HEK293 (cell line): ENCODE results near the gene C17orf113.

Source experiments
- CTCF ChIA-PET: fragments of 350-600 bp; formaldehyde crosslinking; extraction: SDS; loops from one replicate; lab custom pipeline; 2021; ENCODE audit warnings: antibody characterized with exemption; lab: Yijun Ruan, JAX
- POLR2A ChIA-PET: fragments of 300-600 bp; formaldehyde crosslinking; extraction: SDS; loops from one replicate; lab custom pipeline; 2020; ENCODE audit warnings: antibody characterized with exemption, inconsistent platforms; lab: Yijun Ruan, JAX
- H3K27ac ChIP-seq: fragments of 200-500 bp; sonication (Bioruptor generic); 2 replicates; pipeline ENCODE4 v1.5.1; 2014; ENCODE audit warnings: low read depth, low read length, control low read depth, inconsistent platforms; ENCODE audit errors: extremely low read depth
- H3K36me3 ChIP-seq, 2 experiments: fragments of 200-500 bp in 1 of 2; sonication (Bioruptor generic) in 1 of 2; 1 replicate in 1 of 2; 2 replicates in 1 of 2; pipeline ENCODE4 v1.5.1; 2014 to 2017; ENCODE audit warnings: inconsistent platforms in 2 of 2, low read length in 2 of 2; ENCODE audit not compliant: control insufficient read depth in 2 of 2, insufficient read depth in 1 of 2
- H3K4me1 ChIP-seq: fragments of 200-500 bp; sonication (Bioruptor generic); 2 replicates; pipeline ENCODE4 v1.5.1; 2014; ENCODE audit warnings: mild to moderate bottlenecking, low read length, inconsistent platforms; ENCODE audit not compliant: control insufficient read depth, insufficient read depth
- H3K4me3 ChIP-seq: 2 replicates; pipeline ENCODE4 v1.5.1; 2011; ENCODE audit warnings: low read depth, mild to moderate bottlenecking, control low read depth, low read length, moderate library complexity
- H3K9me3 ChIP-seq: fragments of 200-500 bp; sonication (Bioruptor generic); 2 replicates; pipeline ENCODE4 v1.5.1; 2014; ENCODE audit warnings: low read depth, low read length, inconsistent platforms; ENCODE audit not compliant: control insufficient read depth, insufficient read depth
- BCL11B ChIP-seq: fragments of 450-650 bp; formaldehyde crosslinking; IDR thresholded peaks from 2 replicates; pipeline ENCODE4 v1.5.1; 2016; ENCODE audit warnings: low read depth, missing biosample characterization, missing genetic modification characterization
- GLIS1 ChIP-seq: fragments of 450-650 bp; formaldehyde crosslinking; IDR thresholded peaks from 2 replicates; pipeline ENCODE4 v1.5.1; 2016; ENCODE audit warnings: missing biosample characterization, missing genetic modification characterization
- GLIS2 ChIP-seq: fragments of 450-650 bp; formaldehyde crosslinking; IDR thresholded peaks from 2 replicates; pipeline ENCODE4 v1.5.1; 2016; ENCODE audit warnings: missing biosample characterization, missing genetic modification characterization
- PRDM1 ChIP-seq: fragments of 450-650 bp; formaldehyde crosslinking; IDR thresholded peaks from 2 replicates; pipeline ENCODE4; 2016; ENCODE audit warnings: missing biosample characterization, missing genetic modification characterization
- SP7 ChIP-seq: fragments of 450-650 bp; formaldehyde crosslinking; IDR thresholded peaks from 2 replicates; pipeline ENCODE4 v1.5.1; 2016; ENCODE audit warnings: missing biosample characterization, missing genetic modification characterization
- WT1 ChIP-seq: fragments of 450-650 bp; formaldehyde crosslinking; IDR thresholded peaks from 2 replicates; pipeline ENCODE4 v1.5.1; 2016; ENCODE audit warnings: missing biosample characterization, missing genetic modification characterization
- ZBTB48 ChIP-seq: fragments of 450-650 bp; formaldehyde crosslinking; IDR thresholded peaks from 2 replicates; pipeline ENCODE4 v1.5.1; 2016; ENCODE audit warnings: missing biosample characterization, missing genetic modification characterization
- ZFHX2 ChIP-seq: fragments of 450-650 bp; formaldehyde crosslinking; conservative IDR thresholded peaks from 2 replicates; pipeline ENCODE4 v1.5.1; 2016; ENCODE audit warnings: missing biosample characterization, missing genetic modification characterization
- ZFP37 ChIP-seq: fragments of 450-650 bp; formaldehyde crosslinking; IDR thresholded peaks from 2 replicates; pipeline ENCODE4 v1.5.1; 2016; ENCODE audit warnings: missing biosample characterization, missing genetic modification characterization
- ZIC2 ChIP-seq: fragments of 450-650 bp; formaldehyde crosslinking; IDR thresholded peaks from 2 replicates; pipeline ENCODE4 v1.5.1; 2016; ENCODE audit warnings: missing biosample characterization, missing genetic modification characterization
- ZNF146 ChIP-seq: fragments of 450-650 bp; formaldehyde crosslinking; IDR thresholded peaks from 2 replicates; pipeline ENCODE4 v1.5.1; 2016; ENCODE audit warnings: missing biosample characterization, missing genetic modification characterization
- ZNF184 ChIP-seq: fragments of 450-650 bp; IDR thresholded peaks from 2 replicates; pipeline ENCODE4 v1.5.1; 2018; ENCODE audit warnings: missing biosample characterization, mild to moderate bottlenecking, missing genetic modification characterization
- ZNF239 ChIP-seq: fragments of 450-650 bp; formaldehyde crosslinking; IDR thresholded peaks from 2 replicates; pipeline ENCODE4 v1.5.1; 2016; ENCODE audit warnings: missing biosample characterization, missing genetic modification characterization
- ZNF341 ChIP-seq: fragments of 450-650 bp; formaldehyde crosslinking; IDR thresholded peaks from 2 replicates; pipeline ENCODE4; 2016; ENCODE audit warnings: low read depth, missing biosample characterization, missing genetic modification characterization
- ZNF394 ChIP-seq: fragments of 450-650 bp; formaldehyde crosslinking; IDR thresholded peaks from 2 replicates; pipeline ENCODE4 v1.5.1; 2016; ENCODE audit warnings: missing biosample characterization, missing genetic modification characterization, mild to moderate bottlenecking, moderate library complexity, borderline replicate concordance
- ZNF658 ChIP-seq: fragments of 450-650 bp; formaldehyde crosslinking; IDR thresholded peaks from 2 replicates; pipeline ENCODE4; 2016; ENCODE audit warnings: missing biosample characterization, missing genetic modification characterization
- TF ChIP-seq, protein P1 (sequence below): fragments of 450-650 bp; formaldehyde crosslinking; conservative IDR thresholded peaks from 2 replicates; pipeline ENCODE4 v1.5.1; 2016; ENCODE audit warnings: low read depth, missing biosample characterization, missing genetic modification characterization
- TF ChIP-seq, protein P2 (sequence below): fragments of 450-650 bp; formaldehyde crosslinking; IDR thresholded peaks from 2 replicates; pipeline ENCODE4 v1.5.1; 2016; ENCODE audit warnings: missing biosample characterization, missing genetic modification characterization
- TF ChIP-seq, protein P3 (sequence below): fragments of 450-650 bp; formaldehyde crosslinking; IDR thresholded peaks from 2 replicates; pipeline ENCODE4 v1.5.1; 2017; ENCODE audit warnings: missing biosample characterization, missing genetic modification characterization

C17orf113 gene

DNA sequence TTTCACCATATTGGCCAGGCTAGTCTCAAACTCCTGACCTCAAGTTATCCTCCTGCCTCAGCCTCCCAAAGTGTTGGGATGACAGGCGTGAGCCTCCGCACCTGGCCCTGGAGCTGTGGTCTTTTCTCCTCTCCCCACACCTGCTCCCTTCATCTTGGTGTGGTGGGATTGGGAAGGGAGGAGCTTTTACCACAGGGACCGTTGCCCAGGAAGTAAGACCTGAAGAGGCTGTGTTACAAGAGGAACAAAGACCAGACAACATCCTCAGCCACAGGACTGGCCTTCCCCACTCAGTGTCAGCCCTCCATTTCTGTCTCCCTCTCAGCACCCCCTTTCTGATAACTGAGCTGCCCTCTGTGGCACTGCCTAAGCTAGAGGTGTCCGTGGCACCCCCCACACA, 9.4 kb upstream of the C17orf113 start (continued):
- TF ChIP-seq, protein P1, sequence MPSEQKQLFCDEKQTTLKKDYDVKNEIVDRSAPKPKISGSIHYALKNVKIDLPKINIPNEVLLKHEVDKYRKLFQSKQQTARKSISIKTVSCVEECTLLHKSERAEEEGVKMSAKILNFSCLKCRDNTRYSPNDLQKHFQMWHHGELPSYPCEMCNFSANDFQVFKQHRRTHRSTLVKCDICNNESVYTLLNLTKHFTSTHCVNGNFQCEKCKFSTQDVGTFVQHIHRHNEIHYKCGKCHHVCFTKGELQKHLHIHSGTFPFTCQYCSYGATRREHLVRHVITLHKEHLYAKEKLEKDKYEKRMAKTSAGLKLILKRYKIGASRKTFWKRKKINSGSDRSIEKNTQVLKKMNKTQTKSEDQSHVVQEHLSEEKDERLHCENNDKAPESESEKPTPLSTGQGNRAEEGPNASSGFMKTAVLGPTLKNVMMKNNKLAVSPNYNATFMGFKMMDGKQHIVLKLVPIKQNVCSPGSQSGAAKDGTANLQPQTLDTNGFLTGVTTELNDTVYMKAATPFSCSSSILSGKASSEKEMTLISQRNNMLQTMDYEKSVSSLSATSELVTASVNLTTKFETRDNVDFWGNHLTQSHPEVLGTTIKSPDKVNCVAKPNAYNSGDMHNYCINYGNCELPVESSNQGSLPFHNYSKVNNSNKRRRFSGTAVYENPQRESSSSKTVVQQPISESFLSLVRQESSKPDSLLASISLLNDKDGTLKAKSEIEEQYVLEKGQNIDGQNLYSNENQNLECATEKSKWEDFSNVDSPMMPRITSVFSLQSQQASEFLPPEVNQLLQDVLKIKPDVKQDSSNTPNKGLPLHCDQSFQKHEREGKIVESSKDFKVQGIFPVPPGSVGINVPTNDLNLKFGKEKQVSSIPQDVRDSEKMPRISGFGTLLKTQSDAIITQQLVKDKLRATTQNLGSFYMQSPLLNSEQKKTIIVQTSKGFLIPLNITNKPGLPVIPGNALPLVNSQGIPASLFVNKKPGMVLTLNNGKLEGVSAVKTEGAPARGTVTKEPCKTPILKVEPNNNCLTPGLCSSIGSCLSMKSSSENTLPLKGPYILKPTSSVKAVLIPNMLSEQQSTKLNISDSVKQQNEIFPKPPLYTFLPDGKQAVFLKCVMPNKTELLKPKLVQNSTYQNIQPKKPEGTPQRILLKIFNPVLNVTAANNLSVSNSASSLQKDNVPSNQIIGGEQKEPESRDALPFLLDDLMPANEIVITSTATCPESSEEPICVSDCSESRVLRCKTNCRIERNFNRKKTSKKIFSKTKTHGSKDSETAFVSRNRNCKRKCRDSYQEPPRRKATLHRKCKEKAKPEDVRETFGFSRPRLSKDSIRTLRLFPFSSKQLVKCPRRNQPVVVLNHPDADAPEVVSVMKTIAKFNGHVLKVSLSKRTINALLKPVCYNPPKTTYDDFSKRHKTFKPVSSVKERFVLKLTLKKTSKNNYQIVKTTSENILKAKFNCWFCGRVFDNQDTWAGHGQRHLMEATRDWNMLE: no peak
- TF ChIP-seq PRDM1 (tag by site-specific recombination) (no peak), ZFP37 (tag by site-specific recombination) (no peak), ZNF658 (tag by site-specific recombination) (no peak), ZNF394 (tag by site-specific recombination) (no peak), ZNF239 (tag by site-specific recombination) (no peak), ZNF184 (tag by site-specific recombination) (no peak), SP7 (tag by site-specific recombination) (no peak), WT1 (no peak), ZNF146 (tag by site-specific recombination) (no peak)
- TF ChIP-seq, protein P2, sequence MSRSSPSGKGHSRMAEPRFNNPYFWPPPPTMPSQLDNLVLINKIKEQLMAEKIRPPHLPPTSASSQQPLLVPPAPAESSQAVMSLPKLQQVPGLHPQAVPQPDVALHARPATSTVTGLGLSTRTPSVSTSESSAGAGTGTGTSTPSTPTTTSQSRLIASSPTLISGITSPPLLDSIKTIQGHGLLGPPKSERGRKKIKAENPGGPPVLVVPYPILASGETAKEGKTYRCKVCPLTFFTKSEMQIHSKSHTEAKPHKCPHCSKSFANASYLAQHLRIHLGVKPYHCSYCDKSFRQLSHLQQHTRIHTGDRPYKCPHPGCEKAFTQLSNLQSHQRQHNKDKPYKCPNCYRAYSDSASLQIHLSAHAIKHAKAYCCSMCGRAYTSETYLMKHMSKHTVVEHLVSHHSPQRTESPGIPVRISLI (tag by site-specific recombination): no peak
- TF ChIP-seq, all 188 proteins: peak for 0

DNA sequence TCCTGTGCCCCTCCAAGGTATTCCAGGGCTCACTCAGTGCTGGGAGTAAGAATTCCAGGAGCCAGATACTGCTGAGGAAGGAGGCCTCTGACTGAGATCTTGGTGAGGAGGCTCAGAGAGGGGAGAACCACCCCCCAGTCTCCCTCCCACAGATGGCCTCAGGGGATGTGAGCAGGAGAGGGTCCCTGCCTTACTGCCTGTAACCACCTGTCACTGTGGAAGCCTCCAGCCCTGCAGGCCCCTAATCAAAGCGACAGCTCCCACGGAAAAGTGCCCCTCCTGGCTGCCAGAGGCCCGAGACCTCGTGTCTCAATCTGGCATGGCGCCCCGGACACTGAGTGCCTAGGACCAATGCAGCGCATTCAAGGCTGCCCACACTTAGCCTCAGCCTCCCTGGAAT, 7.7 kb upstream of the C17orf113 start:
- TF ChIP-seq BCL11B (tag by site-specific recombination) (no peak), ZNF341 (tag by site-specific recombination) (no peak), ZBTB48 (tag by site-specific recombination) (0 out of 2 replicates have a peak, but pooled peaks have one; percentile 27), GLIS2 (tag by site-specific recombination) (peak; percentile 44), GLIS1 (peak; percentile 79), ZIC2 (tag by site-specific recombination) (peak; percentile 66), ZFHX2 (tag by site-specific recombination) (peak; percentile 34; the same call in 1 of the 2 replicates)
- TF ChIP-seq, protein P3, sequence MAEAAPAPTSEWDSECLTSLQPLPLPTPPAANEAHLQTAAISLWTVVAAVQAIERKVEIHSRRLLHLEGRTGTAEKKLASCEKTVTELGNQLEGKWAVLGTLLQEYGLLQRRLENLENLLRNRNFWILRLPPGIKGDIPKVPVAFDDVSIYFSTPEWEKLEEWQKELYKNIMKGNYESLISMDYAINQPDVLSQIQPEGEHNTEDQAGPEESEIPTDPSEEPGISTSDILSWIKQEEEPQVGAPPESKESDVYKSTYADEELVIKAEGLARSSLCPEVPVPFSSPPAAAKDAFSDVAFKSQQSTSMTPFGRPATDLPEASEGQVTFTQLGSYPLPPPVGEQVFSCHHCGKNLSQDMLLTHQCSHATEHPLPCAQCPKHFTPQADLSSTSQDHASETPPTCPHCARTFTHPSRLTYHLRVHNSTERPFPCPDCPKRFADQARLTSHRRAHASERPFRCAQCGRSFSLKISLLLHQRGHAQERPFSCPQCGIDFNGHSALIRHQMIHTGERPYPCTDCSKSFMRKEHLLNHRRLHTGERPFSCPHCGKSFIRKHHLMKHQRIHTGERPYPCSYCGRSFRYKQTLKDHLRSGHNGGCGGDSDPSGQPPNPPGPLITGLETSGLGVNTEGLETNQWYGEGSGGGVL (tag by site-specific recombination): peak; percentile 65
- TF ChIP-seq, all 188 proteins: peak for 6
- no peak overlapping the region for H3K27ac ChIP-seq
- ChIA-PET POLR2A (interaction anchor here (0.7 kb wide), 1 partner anchor 23 kb away, joined by 3 read pairs; no protein-coding TSS in a partner anchor), CTCF (interaction anchor here (0.5 to 6.5 kb wide), 4 partner anchors 9 to 43 kb away, joined by 3 to 49 read pairs (median 4); no protein-coding TSS in a partner anchor)
- H3K36me3 ChIP-seq: no peaks in the 10 kb centered on the region
- no peak overlapping the region for H3K4me3 ChIP-seq
- H3K9me3 ChIP-seq: no peaks in the 10 kb centered on the region
- no peaks in the 10 kb centered on the region for H3K4me1 ChIP-seq
